HCT116 (cell line): Measurements from ENCODE around the gene TOMM40L. TPM values are rescaled to one million over a fixed set of nuclear protein-coding genes. Genes with fewer than 3 reads are reported as not detected.

Experiments used
- ATAC-seq: fragments of 200-7000 bp; cut with Tn5 transposase; 2 replicates; pipeline ENCODE4 v1.9.1; 2020; ENCODE audit warnings: mild to moderate bottlenecking, moderate library complexity
- BruUV-seq: library from RNA; stranded (reverse); fragments of 400-500 nt; replicated peaks from 2 replicates; lab custom pipeline; 2021; lab: Mats Ljungman, UMichigan
- CTCF ChIA-PET: fragments of 300-600 bp; sonication (Branson Sonifier 250); formaldehyde crosslinking; loops from one replicate; lab custom pipeline; 2021; ENCODE audit warnings: antibody characterized with exemption; lab: Charles Lee
- POLR2A ChIA-PET: fragments of 300-600, 350-600 bp; sonication (Branson Sonifier 250); formaldehyde crosslinking; loops from one replicate; lab custom pipeline; 2021; ENCODE audit warnings: antibody characterized with exemption; lab: Charles Lee
- RAD21 ChIA-PET, 2 experiments: fragments of 300-600 bp; sonication (Branson Sonifier 250); formaldehyde crosslinking; loops; one replicate each; lab custom pipeline; 2023; ENCODE audit warnings: low total read pairs in 2 of 2; ENCODE audit not compliant: uncharacterized antibody in 2 of 2, unreplicated experiment in 2 of 2, low non-redundant PET in 1 of 2; lab: Charles Lee
- DNase-seq: peaks from one replicate; pipeline ENCODE4 v3.0.0-alpha.2; 2010; ENCODE audit warnings: low read depth, low spot score
- H2AFZ ChIP-seq: fragments of 200-600 bp; shearing (Covaris generic), sonication (generic); 2 replicates; pipeline ENCODE4 v1.6.1; 2017; ENCODE audit warnings: low read depth, mixed run types, mixed read lengths, antibody characterized with exemption, low read length; ENCODE audit not compliant: poor library complexity, severe bottlenecking
- H3K27ac ChIP-seq: 2 replicates; pipeline ENCODE4 v1.5.1; 2012; ENCODE audit warnings: low read depth, low read length
- H3K27me3 ChIP-seq: fragments of 200-600 bp; sonication (generic); 2 replicates; pipeline ENCODE4 v1.6.1; 2016; ENCODE audit warnings: mixed run types, low read length, mixed read lengths; ENCODE audit not compliant: insufficient read depth
- H3K36me3 ChIP-seq, 2 experiments: fragments of 200-500 bp in 1 of 2; fragments of 200-600 bp in 1 of 2; sonication (Bioruptor generic) in 1 of 2; sonication (generic) in 1 of 2; 2 replicates each; pipeline versions ENCODE4 v1.5.1 to v1.6.1; 2014 to 2016; ENCODE audit warnings: low read length in 2 of 2, inconsistent platforms in 1 of 2, mixed read lengths in 1 of 2, mixed run types in 1 of 2; ENCODE audit not compliant: insufficient read depth in 2 of 2, control insufficient read depth in 1 of 2
- H3K4me1 ChIP-seq, 2 experiments: fragments of 200-600 bp in 1 of 2; sonication (generic) in 1 of 2; 2 replicates each; pipeline versions ENCODE4 v1.5.1 to v1.6.1; 2012 to 2017; ENCODE audit warnings: low read length in 2 of 2, inconsistent platforms in 1 of 2, mild to moderate bottlenecking in 1 of 2, mixed read lengths in 1 of 2, mixed run types in 1 of 2, moderate library complexity in 1 of 2; ENCODE audit not compliant: insufficient read depth in 2 of 2, control insufficient read depth in 1 of 2
- H3K4me2 ChIP-seq: fragments of 200-600 bp; sonication (generic); 2 replicates; pipeline ENCODE4 v1.6.1; 2017; ENCODE audit warnings: mixed run types, low read length, mixed read lengths
- H3K4me3 ChIP-seq, 2 experiments: fragments of 200-600 bp in 1 of 2; sonication (generic) in 1 of 2; replicated peaks in 1 of 2; 2 replicates each; pipeline ENCODE4 v1.5.1; 2011 to 2016; ENCODE audit warnings: low read length in 2 of 2, control low read depth in 1 of 2, low read depth in 1 of 2, mild to moderate bottlenecking in 1 of 2, mixed read lengths in 1 of 2, mixed run types in 1 of 2
- H3K79me2 ChIP-seq: fragments of 200-600 bp; sonication (generic); 2 replicates; pipeline ENCODE4 v1.6.1; 2017; ENCODE audit warnings: mild to moderate bottlenecking, mixed run types, low read length, moderate library complexity, mixed read lengths; ENCODE audit not compliant: insufficient read depth
- H3K9ac ChIP-seq: fragments of 200-600 bp; sonication (generic); 2 replicates; pipeline ENCODE4 v1.6.1; 2016; ENCODE audit warnings: low read length, mixed read lengths
- H3K9me2 ChIP-seq: fragments of 200-600 bp; sonication (generic), shearing (Covaris generic); 2 replicates; pipeline ENCODE4 v1.6.1; 2017; ENCODE audit warnings: mixed run types, mild to moderate bottlenecking, moderate library complexity; ENCODE audit not compliant: insufficient read depth
- H3K9me3 ChIP-seq, 2 experiments: fragments of 200-500 bp in 1 of 2; fragments of 200-600 bp in 1 of 2; sonication (Bioruptor generic) in 1 of 2; sonication (generic) in 1 of 2; 2 replicates each; pipeline ENCODE4 v1.6.1; 2014 to 2017; ENCODE audit warnings: low read length in 2 of 2, mixed read lengths in 2 of 2, inconsistent platforms in 1 of 2, low read depth in 1 of 2, mild to moderate bottlenecking in 1 of 2, mixed run types in 1 of 2, moderate library complexity in 1 of 2; ENCODE audit not compliant: control insufficient read depth in 1 of 2, insufficient read depth in 1 of 2
- H4K20me1 ChIP-seq: fragments of 200-600 bp; sonication (generic), shearing (Covaris generic); 2 replicates; pipeline ENCODE4 v1.6.1; 2017; ENCODE audit warnings: mixed run types, mild to moderate bottlenecking, moderate library complexity; ENCODE audit not compliant: insufficient read depth
- RAD21 ChIP-seq: IDR thresholded peaks from 2 replicates; pipeline ENCODE4 v1.6.1; 2012; ENCODE audit warnings: low read depth, mild to moderate bottlenecking
- intact Hi-C: fragments of 100-400 bp; cut with micrococcal nuclease; formaldehyde crosslinking; loops from 2 replicates; pipeline ENCODE4 v1.10.0; 2022
- total RNA-seq: library from RNA; stranded (reverse); gene quantifications from one replicate; pipeline ENCODE4 v1.2.1, GENCODE V29; 2021; ENCODE audit not compliant: unreplicated experiment
- TF ChIP-seq, protein P1 (sequence below): IDR thresholded peaks from 2 replicates; pipeline ENCODE4 v1.6.1; 2011; ENCODE audit warnings: mild to moderate bottlenecking, low read length, moderate library complexity; ENCODE audit not compliant: insufficient replicate concordance; ENCODE audit errors: extremely low read depth
- TF ChIP-seq, protein P2 (sequence below), 3 experiments: fragments of 200-600 bp in 1 of 3; sonication (generic) in 1 of 3; IDR thresholded peaks in 2 of 3; conservative IDR thresholded peaks in 1 of 3; 2 replicates each; pipeline ENCODE4 v1.5.1; 2012 to 2017; ENCODE audit warnings: low read depth in 2 of 3, low read length in 2 of 3, antibody characterized with exemption in 1 of 3, borderline replicate concordance in 1 of 3, control low read depth in 1 of 3, mild to moderate bottlenecking in 1 of 3, mixed read lengths in 1 of 3, mixed run types in 1 of 3, moderate library complexity in 1 of 3; ENCODE audit not compliant: insufficient read depth in 1 of 3

TOMM40L gene
- total RNA-seq, 1 experiment from 2014 or later: 9.8 TPM

DNA sequence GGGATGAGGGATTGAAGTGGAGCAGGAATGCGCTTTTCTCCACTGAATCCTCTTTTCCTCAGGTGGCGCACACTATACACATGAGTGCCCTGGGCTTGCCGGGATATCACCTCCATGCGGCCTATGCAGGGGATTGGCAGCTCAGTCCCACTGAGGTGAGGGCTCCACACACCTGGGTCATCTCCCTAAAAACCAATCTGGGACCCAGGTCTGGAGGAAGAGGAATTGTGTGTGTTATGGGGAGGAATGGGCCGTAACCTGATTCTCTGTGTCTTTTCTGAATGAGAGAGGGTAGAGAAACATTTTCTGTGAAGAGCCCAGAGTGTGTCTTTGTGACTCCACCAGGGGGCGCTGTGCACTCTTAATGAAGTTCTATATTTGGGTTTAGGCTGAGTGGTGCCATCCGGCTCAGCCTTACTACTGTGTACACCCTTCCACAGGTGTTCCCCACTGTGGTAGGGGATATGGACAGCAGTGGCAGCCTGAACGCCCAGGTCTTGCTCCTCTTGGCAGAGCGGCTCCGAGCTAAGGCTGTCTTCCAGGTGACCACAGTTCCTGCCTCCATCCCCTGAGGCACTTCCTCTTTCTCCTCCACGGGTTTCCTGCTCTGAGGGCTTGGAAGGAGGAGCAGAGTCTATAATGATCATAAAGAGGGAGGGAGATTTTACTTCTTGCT is 1.5 kb downstream of the TOMM40L start:
- H3K9me2 ChIP-seq: no peaks in the 10 kb centered on the region
- H3K27ac ChIP-seq: peak overlapping the region; percentile 69
- peak overlapping the region; percentile 72 for H3K9ac ChIP-seq
- peak overlapping the region; percentile 93 for H3K4me2 ChIP-seq
- H4K20me1 ChIP-seq: no peaks in the 10 kb centered on the region
- no peaks in the 10 kb centered on the region for H3K27me3 ChIP-seq
- DNase-seq (peak; percentile 50), ATAC-seq (peak; percentile 68)
- H3K36me3 ChIP-seq: peaks cover 4 to 17% of the 10 kb centered on the region in 2 experiments
- intact Hi-C loops: loop anchor here (1.0 kb wide), 3 partner anchors 64 to 155 kb away; no protein-coding TSS in a partner anchor
- no peaks in the 10 kb centered on the region for H3K79me2 ChIP-seq
- TF ChIP-seq, protein P1, sequence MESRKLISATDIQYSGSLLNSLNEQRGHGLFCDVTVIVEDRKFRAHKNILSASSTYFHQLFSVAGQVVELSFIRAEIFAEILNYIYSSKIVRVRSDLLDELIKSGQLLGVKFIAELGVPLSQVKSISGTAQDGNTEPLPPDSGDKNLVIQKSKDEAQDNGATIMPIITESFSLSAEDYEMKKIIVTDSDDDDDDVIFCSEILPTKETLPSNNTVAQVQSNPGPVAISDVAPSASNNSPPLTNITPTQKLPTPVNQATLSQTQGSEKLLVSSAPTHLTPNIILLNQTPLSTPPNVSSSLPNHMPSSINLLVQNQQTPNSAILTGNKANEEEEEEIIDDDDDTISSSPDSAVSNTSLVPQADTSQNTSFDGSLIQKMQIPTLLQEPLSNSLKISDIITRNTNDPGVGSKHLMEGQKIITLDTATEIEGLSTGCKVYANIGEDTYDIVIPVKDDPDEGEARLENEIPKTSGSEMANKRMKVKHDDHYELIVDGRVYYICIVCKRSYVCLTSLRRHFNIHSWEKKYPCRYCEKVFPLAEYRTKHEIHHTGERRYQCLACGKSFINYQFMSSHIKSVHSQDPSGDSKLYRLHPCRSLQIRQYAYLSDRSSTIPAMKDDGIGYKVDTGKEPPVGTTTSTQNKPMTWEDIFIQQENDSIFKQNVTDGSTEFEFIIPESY: no peak
- peak; percentile 76 for TF ChIP-seq RAD21
- TF ChIP-seq, protein P2, sequence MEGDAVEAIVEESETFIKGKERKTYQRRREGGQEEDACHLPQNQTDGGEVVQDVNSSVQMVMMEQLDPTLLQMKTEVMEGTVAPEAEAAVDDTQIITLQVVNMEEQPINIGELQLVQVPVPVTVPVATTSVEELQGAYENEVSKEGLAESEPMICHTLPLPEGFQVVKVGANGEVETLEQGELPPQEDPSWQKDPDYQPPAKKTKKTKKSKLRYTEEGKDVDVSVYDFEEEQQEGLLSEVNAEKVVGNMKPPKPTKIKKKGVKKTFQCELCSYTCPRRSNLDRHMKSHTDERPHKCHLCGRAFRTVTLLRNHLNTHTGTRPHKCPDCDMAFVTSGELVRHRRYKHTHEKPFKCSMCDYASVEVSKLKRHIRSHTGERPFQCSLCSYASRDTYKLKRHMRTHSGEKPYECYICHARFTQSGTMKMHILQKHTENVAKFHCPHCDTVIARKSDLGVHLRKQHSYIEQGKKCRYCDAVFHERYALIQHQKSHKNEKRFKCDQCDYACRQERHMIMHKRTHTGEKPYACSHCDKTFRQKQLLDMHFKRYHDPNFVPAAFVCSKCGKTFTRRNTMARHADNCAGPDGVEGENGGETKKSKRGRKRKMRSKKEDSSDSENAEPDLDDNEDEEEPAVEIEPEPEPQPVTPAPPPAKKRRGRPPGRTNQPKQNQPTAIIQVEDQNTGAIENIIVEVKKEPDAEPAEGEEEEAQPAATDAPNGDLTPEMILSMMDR (IDR thresholded peaks at IDR 0.05 in 2 of 3, conservative IDR thresholded peaks at IDR 0.05 in 1 of 3; ENCODE audit: borderline replicate concordance in 1 of 3, insufficient read depth in 1 of 3, low read depth in 2 of 3, low read length in 2 of 3): peak; percentile 75 to 88 (median 87)
- H2AFZ ChIP-seq: no peak overlapping the region
- no TSS peak for BruUV-seq
- H3K4me1 ChIP-seq: peaks cover 14 to 24% of the 10 kb centered on the region in 2 experiments; a peak in 3 of 4 replicates
- RAD21 ChIA-PET: interaction anchor here in 1 of 2 experiments (1.3 kb wide), 1 partner anchor 64 kb away, joined by 5 read pairs; no protein-coding TSS in a partner anchor
- H3K9me3 ChIP-seq: no peaks in the 10 kb centered on the region
- peak overlapping the region; percentile 66 to 72 for H3K4me3 ChIP-seq
- CTCF ChIA-PET: interaction anchor here (1.0 to 3.1 kb wide), 6 partner anchors 9 to 155 kb away, joined by 3 to 46 read pairs (median 14); partner anchors contain the start of gene CFAP126
- POLR2A ChIA-PET: no interaction called here
